Left renal cortex interstitium (tissue), 4 donors: ENCODE measurements around the gene ZNF322. TPM values are rescaled to one million over a fixed set of nuclear protein-coding genes. Genes with fewer than 3 reads are reported as not detected.

ENCODE experiments used
- DNase-seq, 4 donors: peaks; one replicate each; pipeline ENCODE4 v3.0.0-alpha.2; 2013; ENCODE audit warnings: low read depth in 4 of 4, low spot score in 2 of 4, missing footprints in 1 of 4
- polyA plus RNA-seq, 4 donors: library from polyadenylated mRNA; unstranded; fragments of 120-200 nt; gene quantifications; one replicate each; pipeline ENCODE4 v1.2.1, GENCODE V29; 2013; ENCODE audit not compliant: insufficient read length in 4 of 4

ZNF322 gene
- polyA plus RNA-seq, 4 donors, result 36.3 to 42.6 (median 39.7) TPM

GRCh38 chr6:26593278-26594130, 66.0 kb downstream of the ZNF322 start:
- no peak for DNase-seq

- no peak for DNase-seq
Measured at GRCh38 chr6:26592649-26593048, 66.9 kb downstream of the ZNF322 start.

- DNase-seq, result no peak
Measured at GRCh38 chr6:26588965-26589364, 70.6 kb downstream of the ZNF322 start.

Other genes with a start within 250 kb of the ZNF322 start
- 10 to 100 TPM; 12.5 to 21.8 (median 18.2) TPM for gene BTN3A3, start 219.2 kb downstream of the ZNF322 start, polyA plus RNA-seq
- gene BTN2A1, start 201.8 kb downstream of the ZNF322 start, polyA plus RNA-seq, result 10 to 100 TPM; 26.9 to 36.7 (median 33.9) TPM
- under 1 TPM; 0.21 to 0.32 (median 0.22) TPM for gene BTN1A1, start 159.4 kb downstream of the ZNF322 start, polyA plus RNA-seq
- gene HMGN4, start 121.4 kb downstream of the ZNF322 start, polyA plus RNA-seq, result 10 to 100 TPM; 78.4 to 95.3 (median 85.1) TPM
- 10 to 100 TPM; 14.9 to 17.9 (median 15.7) TPM for gene ABT1, start 62.8 kb downstream of the ZNF322 start, polyA plus RNA-seq